Ishikawa (cell line): ENCODE data around the gene CNGA1.

Experiments used
- CEBPB ChIP-seq: IDR thresholded peaks from 2 replicates; pipeline ENCODE4 v1.6.1; 2012
- CREB1 ChIP-seq: IDR thresholded peaks from 2 replicates; pipeline ENCODE4 v1.6.1; 2012; ENCODE audit warnings: low read depth
- EGR1 ChIP-seq: IDR thresholded peaks from 2 replicates; pipeline ENCODE4 v1.6.1; 2012
- EP300 ChIP-seq: IDR thresholded peaks from 2 replicates; pipeline ENCODE4 v1.6.1; 2012; ENCODE audit warnings: borderline replicate concordance
- FOXM1 ChIP-seq: IDR thresholded peaks from 2 replicates; pipeline ENCODE4 v1.6.1; 2012; ENCODE audit warnings: low read depth, borderline replicate concordance
- NFIC ChIP-seq: IDR thresholded peaks from 2 replicates; pipeline ENCODE4 v1.6.1; 2012
- RAD21 ChIP-seq: IDR thresholded peaks from 2 replicates; pipeline ENCODE4 v1.6.1; 2012; ENCODE audit warnings: low read depth
- TAF1 ChIP-seq: IDR thresholded peaks from 2 replicates; pipeline ENCODE4 v1.6.1; 2012; ENCODE audit warnings: low read depth, mild to moderate bottlenecking
- TCF12 ChIP-seq: IDR thresholded peaks from 2 replicates; pipeline ENCODE4 v1.6.1; 2012; ENCODE audit warnings: low read depth
- TEAD4 ChIP-seq: IDR thresholded peaks from 2 replicates; pipeline ENCODE4 v1.6.1; 2012
- YY1 ChIP-seq: IDR thresholded peaks from 2 replicates; pipeline ENCODE4 v1.6.1; 2012; ENCODE audit warnings: low read depth
- ZBTB7A ChIP-seq: IDR thresholded peaks from 2 replicates; pipeline ENCODE4 v1.6.1; 2012; ENCODE audit warnings: low read depth
- TF ChIP-seq, protein P1 (sequence below): IDR thresholded peaks from 2 replicates; pipeline ENCODE4 v1.6.1; 2012
- TF ChIP-seq, protein P2 (sequence below): IDR thresholded peaks from 2 replicates; pipeline ENCODE4 v1.6.1; 2012; ENCODE audit warnings: low read depth, mild to moderate bottlenecking
- TF ChIP-seq, protein P3 (sequence below): IDR thresholded peaks from 2 replicates; pipeline ENCODE4 v1.6.1; 2012

CNGA1 gene

DNA sequence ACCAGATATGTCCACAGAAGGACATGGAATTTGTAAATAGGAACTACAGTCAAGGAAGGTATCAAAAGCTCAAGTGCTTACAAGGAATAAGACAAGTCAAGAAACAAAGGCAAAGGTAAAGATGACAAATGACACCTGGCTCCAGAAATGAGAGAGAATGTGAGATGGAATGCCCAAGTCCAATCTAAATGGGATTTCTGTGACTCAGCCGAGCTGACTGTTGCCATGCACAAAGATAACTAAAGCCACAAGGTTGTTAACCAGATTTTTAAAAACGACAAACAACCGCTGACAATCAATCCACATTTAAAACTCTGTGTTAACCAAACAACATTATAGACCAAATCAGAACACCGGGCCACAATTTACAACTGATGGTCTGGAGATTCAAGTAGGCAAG lies 103.2 kb downstream of the CNGA1 start:
- no peak for TF ChIP-seq CREB1
- no peak for TF ChIP-seq FOXM1
- TF ChIP-seq, protein P1, sequence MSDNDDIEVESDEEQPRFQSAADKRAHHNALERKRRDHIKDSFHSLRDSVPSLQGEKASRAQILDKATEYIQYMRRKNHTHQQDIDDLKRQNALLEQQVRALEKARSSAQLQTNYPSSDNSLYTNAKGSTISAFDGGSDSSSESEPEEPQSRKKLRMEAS, result no peak
- TF ChIP-seq EGR1, result no peak
- TF ChIP-seq RAD21, result no peak
- TF ChIP-seq TAF1, result no peak
- TF ChIP-seq, protein P2, sequence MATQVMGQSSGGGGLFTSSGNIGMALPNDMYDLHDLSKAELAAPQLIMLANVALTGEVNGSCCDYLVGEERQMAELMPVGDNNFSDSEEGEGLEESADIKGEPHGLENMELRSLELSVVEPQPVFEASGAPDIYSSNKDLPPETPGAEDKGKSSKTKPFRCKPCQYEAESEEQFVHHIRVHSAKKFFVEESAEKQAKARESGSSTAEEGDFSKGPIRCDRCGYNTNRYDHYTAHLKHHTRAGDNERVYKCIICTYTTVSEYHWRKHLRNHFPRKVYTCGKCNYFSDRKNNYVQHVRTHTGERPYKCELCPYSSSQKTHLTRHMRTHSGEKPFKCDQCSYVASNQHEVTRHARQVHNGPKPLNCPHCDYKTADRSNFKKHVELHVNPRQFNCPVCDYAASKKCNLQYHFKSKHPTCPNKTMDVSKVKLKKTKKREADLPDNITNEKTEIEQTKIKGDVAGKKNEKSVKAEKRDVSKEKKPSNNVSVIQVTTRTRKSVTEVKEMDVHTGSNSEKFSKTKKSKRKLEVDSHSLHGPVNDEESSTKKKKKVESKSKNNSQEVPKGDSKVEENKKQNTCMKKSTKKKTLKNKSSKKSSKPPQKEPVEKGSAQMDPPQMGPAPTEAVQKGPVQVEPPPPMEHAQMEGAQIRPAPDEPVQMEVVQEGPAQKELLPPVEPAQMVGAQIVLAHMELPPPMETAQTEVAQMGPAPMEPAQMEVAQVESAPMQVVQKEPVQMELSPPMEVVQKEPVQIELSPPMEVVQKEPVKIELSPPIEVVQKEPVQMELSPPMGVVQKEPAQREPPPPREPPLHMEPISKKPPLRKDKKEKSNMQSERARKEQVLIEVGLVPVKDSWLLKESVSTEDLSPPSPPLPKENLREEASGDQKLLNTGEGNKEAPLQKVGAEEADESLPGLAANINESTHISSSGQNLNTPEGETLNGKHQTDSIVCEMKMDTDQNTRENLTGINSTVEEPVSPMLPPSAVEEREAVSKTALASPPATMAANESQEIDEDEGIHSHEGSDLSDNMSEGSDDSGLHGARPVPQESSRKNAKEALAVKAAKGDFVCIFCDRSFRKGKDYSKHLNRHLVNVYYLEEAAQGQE, result no peak

DNA sequence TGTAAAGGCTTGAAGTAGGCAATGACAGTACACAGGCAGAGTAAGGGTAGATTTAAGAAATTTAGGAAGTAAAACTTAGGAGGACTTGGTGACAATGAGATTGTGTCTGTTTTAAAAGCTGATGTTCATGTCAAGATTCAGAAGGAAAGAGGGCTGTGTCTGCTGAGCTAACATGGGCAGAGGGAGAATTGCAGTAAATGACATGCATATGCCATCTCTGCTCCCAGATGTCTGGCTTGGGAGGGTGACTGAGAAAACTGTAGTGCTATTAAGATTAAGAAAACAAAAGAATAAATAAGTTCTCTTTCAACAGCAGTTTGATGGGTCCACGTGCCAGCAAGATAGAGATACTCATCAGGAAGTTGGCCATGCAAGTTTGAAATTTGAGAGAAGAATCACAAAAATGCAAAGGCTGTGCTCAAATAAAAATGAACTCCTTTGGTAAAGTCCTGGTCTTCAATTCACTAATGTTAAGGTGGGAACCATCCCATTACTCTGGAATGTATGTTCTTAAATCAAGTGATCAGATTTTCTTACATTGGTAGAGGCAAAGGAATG lies 109.3 kb downstream of the CNGA1 start:
- no peak for TF ChIP-seq EP300

DNA sequence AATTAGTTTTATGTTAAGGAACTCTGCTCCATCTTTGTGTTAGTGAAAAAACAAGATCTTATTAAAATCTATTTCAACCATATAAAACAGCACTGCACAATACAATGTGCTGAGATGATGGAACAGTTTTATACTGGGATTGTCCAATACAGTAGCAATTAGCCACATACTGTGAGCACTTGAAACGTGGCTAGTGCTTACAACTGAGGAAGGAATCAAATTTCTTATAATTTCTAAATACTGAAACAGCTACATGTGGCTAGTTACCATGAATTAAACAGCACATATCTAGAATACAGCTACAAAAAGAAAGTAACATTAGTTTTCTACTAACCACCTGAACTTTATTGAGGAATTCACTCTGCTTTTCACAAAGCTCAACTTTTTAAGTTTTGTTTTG lies 116.8 kb downstream of the CNGA1 start:
- no peak for TF ChIP-seq TAF1
- TF ChIP-seq, protein P3, sequence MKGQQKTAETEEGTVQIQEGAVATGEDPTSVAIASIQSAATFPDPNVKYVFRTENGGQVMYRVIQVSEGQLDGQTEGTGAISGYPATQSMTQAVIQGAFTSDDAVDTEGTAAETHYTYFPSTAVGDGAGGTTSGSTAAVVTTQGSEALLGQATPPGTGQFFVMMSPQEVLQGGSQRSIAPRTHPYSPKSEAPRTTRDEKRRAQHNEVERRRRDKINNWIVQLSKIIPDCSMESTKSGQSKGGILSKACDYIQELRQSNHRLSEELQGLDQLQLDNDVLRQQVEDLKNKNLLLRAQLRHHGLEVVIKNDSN, result no peak
- TF ChIP-seq CREB1, result no peak
- TF ChIP-seq EP300, result no peak
- TF ChIP-seq, protein P2, result no peak
- no peak for TF ChIP-seq TCF12
- no peak for TF ChIP-seq FOXM1
- TF ChIP-seq, protein P1, result no peak
- TF ChIP-seq TEAD4, result no peak
- TF ChIP-seq NFIC, result no peak
- no peak for TF ChIP-seq CEBPB

DNA sequence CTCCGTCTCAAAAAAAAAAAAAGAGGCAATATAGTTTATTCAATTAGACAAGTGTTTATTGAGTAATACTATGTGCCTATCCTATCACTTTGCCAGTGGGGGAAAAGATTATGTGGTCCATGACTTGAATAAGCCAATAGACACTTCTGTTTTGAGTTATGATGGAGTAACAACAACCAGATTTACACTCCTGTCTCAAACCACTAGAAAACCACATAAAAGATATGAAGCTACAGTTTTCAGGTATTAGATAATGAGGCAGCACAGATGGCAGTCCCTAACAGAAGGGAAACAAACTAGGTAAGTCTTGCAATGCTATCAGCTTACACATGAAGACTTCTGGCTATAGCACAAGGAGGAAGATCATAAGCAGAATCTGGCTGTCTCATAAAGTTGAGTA lies 124.6 kb downstream of the CNGA1 start:
- TF ChIP-seq FOXM1, result no peak
- no peak for TF ChIP-seq YY1
- no peak for TF ChIP-seq CEBPB
- TF ChIP-seq RAD21, result no peak
- TF ChIP-seq TEAD4, result no peak
- TF ChIP-seq, protein P3, result no peak
- no peak for TF ChIP-seq TAF1
- no peak for TF ChIP-seq NFIC
- TF ChIP-seq, protein P1, result no peak
- TF ChIP-seq ZBTB7A, result no peak
- TF ChIP-seq EGR1, result no peak
- no peak for TF ChIP-seq CREB1
- no peak for TF ChIP-seq EP300
- TF ChIP-seq, protein P2, result no peak
- TF ChIP-seq TCF12, result no peak
